Measurements from ENCODE around the gene SRP72.
"Not testable (repeated sequence)": the region's sequence is repeated elsewhere in the genome, so short reads cannot be mapped to it uniquely, and the experiment has no call there.

SRP72 gene

DNA sequence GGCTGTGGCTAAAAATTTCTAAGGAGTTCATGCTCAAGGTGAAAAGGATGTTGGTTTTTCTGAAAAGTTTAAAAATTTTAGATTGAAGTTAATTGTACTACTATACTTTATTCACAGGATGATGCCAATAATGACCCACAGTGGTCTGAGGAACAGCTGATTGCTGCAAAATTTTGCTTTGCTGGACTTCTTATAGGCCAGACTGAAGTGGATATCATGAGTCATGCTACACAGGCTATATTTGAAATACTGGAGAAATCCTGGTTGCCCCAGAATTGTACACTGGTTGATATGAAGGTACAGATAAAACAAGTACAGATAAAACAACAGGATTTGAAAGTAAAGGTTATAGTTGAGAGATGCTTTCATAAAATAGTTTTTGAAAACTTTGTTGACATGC lies 19.1 kb upstream of the SRP72 start:
- Histone ChIP-seq H3K36me3 (ENCODE audit: low read depth) (peaks cover 98% of the 10 kb centered on the region), H3K27ac (ENCODE audit: poor library complexity, severe bottlenecking) (no peak overlapping the region), H3K9me3 (ENCODE audit: severe bottlenecking) (no peaks in the 10 kb centered on the region), H3K4me3 (ENCODE audit: severe bottlenecking) (no peak overlapping the region), H3K27me3 (ENCODE audit: insufficient read depth, poor library complexity, severe bottlenecking) (no peaks in the 10 kb centered on the region), H3K4me1 (ENCODE audit: insufficient read depth, poor library complexity, severe bottlenecking) (peaks cover 4% of the 10 kb centered on the region)
- DNase-seq (ENCODE audit: low spot score): no peak
- ATAC-seq (ENCODE audit: low read depth): no peak
- TF ChIP-seq, protein P1, sequence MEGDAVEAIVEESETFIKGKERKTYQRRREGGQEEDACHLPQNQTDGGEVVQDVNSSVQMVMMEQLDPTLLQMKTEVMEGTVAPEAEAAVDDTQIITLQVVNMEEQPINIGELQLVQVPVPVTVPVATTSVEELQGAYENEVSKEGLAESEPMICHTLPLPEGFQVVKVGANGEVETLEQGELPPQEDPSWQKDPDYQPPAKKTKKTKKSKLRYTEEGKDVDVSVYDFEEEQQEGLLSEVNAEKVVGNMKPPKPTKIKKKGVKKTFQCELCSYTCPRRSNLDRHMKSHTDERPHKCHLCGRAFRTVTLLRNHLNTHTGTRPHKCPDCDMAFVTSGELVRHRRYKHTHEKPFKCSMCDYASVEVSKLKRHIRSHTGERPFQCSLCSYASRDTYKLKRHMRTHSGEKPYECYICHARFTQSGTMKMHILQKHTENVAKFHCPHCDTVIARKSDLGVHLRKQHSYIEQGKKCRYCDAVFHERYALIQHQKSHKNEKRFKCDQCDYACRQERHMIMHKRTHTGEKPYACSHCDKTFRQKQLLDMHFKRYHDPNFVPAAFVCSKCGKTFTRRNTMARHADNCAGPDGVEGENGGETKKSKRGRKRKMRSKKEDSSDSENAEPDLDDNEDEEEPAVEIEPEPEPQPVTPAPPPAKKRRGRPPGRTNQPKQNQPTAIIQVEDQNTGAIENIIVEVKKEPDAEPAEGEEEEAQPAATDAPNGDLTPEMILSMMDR (IDR thresholded peaks at IDR 0.05; ENCODE audit: poor library complexity, severe bottlenecking): no peak

DNA sequence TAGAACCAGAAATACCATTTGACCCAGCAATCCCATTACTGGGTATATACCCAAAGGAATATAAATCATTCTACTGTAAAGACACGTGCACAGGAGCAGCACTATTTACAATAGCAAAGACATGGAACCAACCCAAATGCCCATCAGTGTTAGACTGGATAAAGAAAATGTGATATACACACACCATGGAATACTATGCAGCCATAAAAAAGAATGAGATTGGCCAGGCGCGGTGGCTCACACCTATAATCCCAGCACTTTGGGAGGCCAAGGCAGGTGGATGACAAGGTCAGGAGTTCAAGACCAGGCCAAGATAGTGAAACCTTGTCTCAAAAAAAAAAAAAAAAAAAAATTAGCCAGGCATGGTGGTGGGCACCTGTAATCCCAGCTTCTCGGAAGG lies 17.9 kb upstream of the SRP72 start:
- peaks cover 98% of the 10 kb centered on the region for H3K36me3 ChIP-seq (ENCODE audit: low read depth)
- not testable (repeated sequence) for H3K9me3 ChIP-seq (ENCODE audit: severe bottlenecking); H3K27me3 ChIP-seq (ENCODE audit: insufficient read depth, poor library complexity, severe bottlenecking); H3K4me3 ChIP-seq (ENCODE audit: severe bottlenecking); H3K4me1 ChIP-seq (ENCODE audit: insufficient read depth, poor library complexity, severe bottlenecking); ATAC-seq (ENCODE audit: low read depth); H3K27ac ChIP-seq (ENCODE audit: poor library complexity, severe bottlenecking); DNase-seq (ENCODE audit: low spot score)

DNA sequence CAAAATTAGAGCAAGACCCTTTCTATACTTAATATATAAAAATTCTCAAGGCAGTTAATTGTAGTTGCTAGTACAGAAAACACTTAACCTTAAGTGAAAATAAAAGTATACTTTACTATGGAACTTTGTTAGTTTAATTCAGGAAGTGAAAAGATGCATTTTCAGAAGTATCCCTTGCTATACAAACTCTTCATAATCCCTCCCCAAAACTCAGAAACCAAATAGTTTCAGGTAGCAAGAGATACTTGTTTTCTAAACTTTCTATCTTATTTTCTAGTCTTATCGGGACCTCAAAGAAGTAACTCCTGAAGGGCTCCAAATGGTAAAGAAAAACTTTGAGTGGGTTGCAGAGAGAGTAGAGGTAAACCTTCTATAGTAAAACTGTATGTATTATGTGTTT lies 17.1 kb upstream of the SRP72 start:
- no peaks in the 10 kb centered on the region for H3K4me1 ChIP-seq (ENCODE audit: insufficient read depth, poor library complexity, severe bottlenecking)
- no peak overlapping the region for H3K4me3 ChIP-seq (ENCODE audit: severe bottlenecking)
- DNase-seq (ENCODE audit: low spot score): no peak
- H3K27me3 ChIP-seq (ENCODE audit: insufficient read depth, poor library complexity, severe bottlenecking): no peaks in the 10 kb centered on the region
- peaks cover 98% of the 10 kb centered on the region for H3K36me3 ChIP-seq (ENCODE audit: low read depth)
- ATAC-seq (ENCODE audit: low read depth): no peak
- TF ChIP-seq, protein P1 (IDR thresholded peaks at IDR 0.05; ENCODE audit: poor library complexity, severe bottlenecking): no peak
- H3K9me3 ChIP-seq (ENCODE audit: severe bottlenecking): no peaks in the 10 kb centered on the region
- no peak overlapping the region for H3K27ac ChIP-seq (ENCODE audit: poor library complexity, severe bottlenecking)

DNA sequence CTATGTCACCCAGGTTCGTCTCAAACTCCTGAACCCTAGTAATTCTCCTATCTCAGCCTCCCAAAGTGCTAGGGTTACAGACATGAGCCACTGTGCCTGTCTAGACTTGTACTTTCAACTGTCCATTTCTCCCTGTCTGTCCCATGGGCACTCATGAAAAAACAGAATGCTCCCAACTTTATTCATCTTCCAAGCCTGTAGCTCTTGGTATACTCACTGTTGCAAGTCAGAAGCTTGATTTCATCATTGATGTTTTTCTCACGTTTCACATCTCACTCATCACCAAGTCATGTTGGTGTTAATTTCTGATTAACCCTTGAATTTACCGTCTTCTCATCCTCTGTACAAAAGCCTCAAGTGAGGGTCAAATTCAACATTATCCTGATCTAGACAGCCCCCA lies 7.3 kb upstream of the SRP72 start:
- H3K36me3 ChIP-seq (ENCODE audit: low read depth): peaks cover 78% of the 10 kb centered on the region
- DNase-seq (ENCODE audit: low spot score) (no peak), ATAC-seq (ENCODE audit: low read depth) (peak; percentile 55; the same call in 2 of the 3 replicates)
- H3K9me3 ChIP-seq (ENCODE audit: severe bottlenecking): no peaks in the 10 kb centered on the region
- no peaks in the 10 kb centered on the region for H3K27me3 ChIP-seq (ENCODE audit: insufficient read depth, poor library complexity, severe bottlenecking)
- H3K4me1 ChIP-seq (ENCODE audit: insufficient read depth, poor library complexity, severe bottlenecking): peaks cover 24% of the 10 kb centered on the region
- peak overlapping the region; percentile 23 for H3K27ac ChIP-seq (ENCODE audit: poor library complexity, severe bottlenecking)
- no peak overlapping the region for H3K4me3 ChIP-seq (ENCODE audit: severe bottlenecking)
- TF ChIP-seq, protein P1 (IDR thresholded peaks at IDR 0.05; ENCODE audit: poor library complexity, severe bottlenecking): no peak

DNA sequence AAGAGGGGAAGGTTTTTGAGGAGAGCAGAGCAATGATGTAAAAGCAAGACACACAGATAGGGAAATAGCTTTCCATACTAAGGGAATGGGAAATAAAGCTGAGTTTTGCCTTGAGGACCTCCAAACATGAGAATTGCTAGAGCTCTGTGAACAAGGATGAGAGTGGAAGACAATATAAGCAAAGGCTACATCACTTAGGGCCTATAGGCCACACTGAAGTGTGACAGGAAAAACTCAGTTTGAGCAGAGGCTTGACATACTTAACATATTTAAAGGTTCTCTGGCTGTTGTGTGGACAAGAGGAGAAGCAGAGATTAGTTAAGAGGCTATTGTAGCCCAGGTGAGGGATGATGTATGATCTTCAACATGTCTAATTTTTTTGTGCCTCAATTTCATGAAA lies 5.3 kb upstream of the SRP72 start:
- Histone ChIP-seq H3K27me3 (ENCODE audit: insufficient read depth, poor library complexity, severe bottlenecking) (no peaks in the 10 kb centered on the region), H3K9me3 (ENCODE audit: severe bottlenecking) (no peaks in the 10 kb centered on the region), H3K27ac (ENCODE audit: poor library complexity, severe bottlenecking) (peak overlapping the region; percentile 10), H3K4me3 (ENCODE audit: severe bottlenecking) (no peak overlapping the region), H3K36me3 (ENCODE audit: low read depth) (peaks cover 57% of the 10 kb centered on the region), H3K4me1 (ENCODE audit: insufficient read depth, poor library complexity, severe bottlenecking) (peaks cover 34% of the 10 kb centered on the region)
- TF ChIP-seq, protein P1 (IDR thresholded peaks at IDR 0.05; ENCODE audit: poor library complexity, severe bottlenecking): no peak
- DNase-seq (ENCODE audit: low spot score): no peak
- ATAC-seq (ENCODE audit: low read depth): no peak

Measured in RWPE2 (cell line).